K562 (cell line): ENCODE measurements around the gene PDLIM4. TPM values are rescaled to one million over a fixed set of nuclear protein-coding genes. Genes with fewer than 3 reads are reported as not detected.

ENCODE experiments used
- ATF7 ChIP-seq: fragments of 450-650 bp; IDR thresholded peaks from 2 replicates; pipeline ENCODE4 v1.7.1; 2014; ENCODE audit warnings: mild to moderate bottlenecking, moderate library complexity
- CLOCK ChIP-seq: fragments of 250-450 bp; sonication (Bioruptor Pico); IDR thresholded peaks from 2 replicates; pipeline ENCODE4 v1.4.0; 2020; ENCODE audit warnings: mild to moderate bottlenecking, moderate library complexity, borderline replicate concordance
- L3MBTL2 ChIP-seq: fragments of 450-650 bp; IDR thresholded peaks from 2 replicates; pipeline ENCODE4 v1.6.1; 2016; ENCODE audit warnings: mild to moderate bottlenecking, moderate library complexity
- MED1 ChIP-seq: sonication (generic); formaldehyde crosslinking; IDR thresholded peaks from 2 replicates; pipeline ENCODE4 v1.8.1; 2023; ENCODE audit warnings: missing genetic modification reagents, borderline replicate concordance
- NFATC3 ChIP-seq: fragments of 450-650 bp; IDR thresholded peaks from 2 replicates; pipeline ENCODE4 v1.6.1; 2017; ENCODE audit warnings: mild to moderate bottlenecking
- NR2C1 ChIP-seq, 2 experiments: fragments of 450-650 bp; IDR thresholded peaks; 2 replicates each; pipeline ENCODE4 v1.6.1; 2017; ENCODE audit warnings: mild to moderate bottlenecking in 2 of 2, antibody characterized with exemption in 1 of 2, inconsistent platforms in 1 of 2, missing compliant biosample characterization in 1 of 2, missing genetic modification characterization in 1 of 2
- NR4A1 ChIP-seq, 2 experiments: fragments of 250-450 bp in 1 of 2; fragments of 450-650 bp in 1 of 2; sonication (Bioruptor Pico) in 1 of 2; IDR thresholded peaks; 2 replicates each; pipeline versions ENCODE4 v1.4.0 to v1.6.1; 2016 to 2020; ENCODE audit warnings: mild to moderate bottlenecking in 2 of 2, missing compliant biosample characterization in 1 of 2, missing genetic modification characterization in 1 of 2, moderate library complexity in 1 of 2
- OTX1 ChIP-seq: fragments of 450-650 bp; formaldehyde crosslinking; IDR thresholded peaks from 2 replicates; pipeline ENCODE4 v1.4.0; 2022; ENCODE audit warnings: mild to moderate bottlenecking
- PML ChIP-seq: IDR thresholded peaks from 2 replicates; pipeline ENCODE4 v1.6.1; 2012; ENCODE audit warnings: low read length, inconsistent platforms
- SMARCA5 ChIP-seq: fragments of 450-650 bp; IDR thresholded peaks from 2 replicates; pipeline ENCODE4 v1.6.1; 2016
- SMARCC2 ChIP-seq: fragments of 450-650 bp; IDR thresholded peaks from 2 replicates; pipeline ENCODE4 v1.6.1; 2017; ENCODE audit warnings: antibody characterized with exemption, moderate library complexity, mild to moderate bottlenecking, low read depth
- SUPT5H ChIP-seq: fragments of 450-650 bp; IDR thresholded peaks from 2 replicates; pipeline ENCODE4 v1.6.1; 2016
- UBTF ChIP-seq, 2 experiments: IDR thresholded peaks; 2 replicates each; pipeline ENCODE4 v1.6.1; 2012; ENCODE audit warnings: improper control_type of control experiment in 2 of 2, low read depth in 2 of 2, low read length in 2 of 2, borderline replicate concordance in 1 of 2
- ZBTB7A ChIP-seq: IDR thresholded peaks from 2 replicates; pipeline ENCODE4 v1.6.1; 2011; ENCODE audit warnings: low read depth, mild to moderate bottlenecking, low read length, moderate library complexity, borderline replicate concordance; ENCODE audit not compliant: control insufficient read depth
- ZNF695 ChIP-seq: fragments of 450-650 bp; formaldehyde crosslinking; IDR thresholded peaks from 2 replicates; pipeline ENCODE4 v1.4.0; 2020; ENCODE audit warnings: mild to moderate bottlenecking, moderate library complexity
- polyA plus RNA-seq, 8 experiments: library from polyadenylated mRNA; depleted of rRNA in 4 of 8; stranded (reverse) in 5 of 8; unstranded in 3 of 8; fragments of >200 nt; fragmentation: Nextera tagmentation in 2 of 8; fragmentation: Illumina TruSeq in 1 of 8; extraction: Ambion mirVana in 2 of 8; extraction: Trizol in 1 of 8; gene quantifications; 2 replicates each; pipeline versions ENCODE4 v1.2.1 to v1.2.3, GENCODE V29; 2011 to 2014; ENCODE audit warnings: inconsistent platforms in 1 of 8, missing spikeins in 1 of 8
- total RNA-seq, 7 experiments: library from RNA; depleted of rRNA in 6 of 7; stranded (reverse); fragments of >200 nt in 6 of 7; fragmentation: Illumina TruSeq in 2 of 7; extraction: Trizol in 2 of 7; gene quantifications; 2 replicates each; pipeline versions ENCODE4 v1.2.1 to v1.2.3, GENCODE V29; 2011 to 2021; ENCODE audit warnings: low replicate concordance in 1 of 7
- TF ChIP-seq, protein P1 (sequence below): sonication (generic); formaldehyde crosslinking; IDR thresholded peaks from 2 replicates; pipeline ENCODE4 v1.9.0; 2022; ENCODE audit warnings: mild to moderate bottlenecking, missing genetic modification reagents

PDLIM4 gene
- total and polyA plus RNA-seq, 9 of the 15 experiments (the other 6 are each of a cell fraction or from before 2014, with no cell fraction given) = 0.28 to 32.8 (median 13.1) TPM

DNA sequence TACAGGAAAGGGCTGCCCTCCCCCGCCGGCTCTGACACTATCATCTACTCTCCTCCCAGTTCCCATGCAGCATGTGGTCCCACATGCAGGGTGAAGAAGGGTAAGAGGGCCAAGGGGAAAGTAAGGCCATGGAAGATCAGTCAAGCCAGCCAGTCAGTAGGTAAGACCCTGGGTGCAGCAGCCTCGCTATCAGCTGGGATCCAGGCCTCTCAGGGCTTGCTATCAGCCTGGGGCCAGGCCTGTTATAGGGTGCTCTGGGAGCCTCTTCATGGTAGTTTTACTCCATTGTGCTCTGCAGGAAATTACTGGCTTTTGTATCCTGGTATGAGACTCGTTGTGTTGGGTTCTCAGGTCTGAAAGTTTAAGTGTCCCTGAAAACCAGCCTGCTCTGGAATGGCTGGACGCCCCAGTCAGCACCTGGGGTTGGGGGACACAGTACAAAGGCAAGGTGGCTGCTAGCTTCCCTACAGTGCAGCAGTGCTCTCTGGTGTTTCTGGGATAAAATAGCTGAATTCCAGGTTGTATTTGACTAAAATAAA lies 58.1 kb downstream of the PDLIM4 start (continued):
- TF ChIP-seq CLOCK (CRISPR knock-in tag) (no peak), SUPT5H (no peak), MED1 (CRISPR knock-in tag) (no peak), SMARCC2 (peak; percentile 72; the same call in 1 of the 2 replicates), L3MBTL2 (peak; percentile 68), ZBTB7A (peak; percentile 69; the same call in 1 of the 2 replicates), NR4A1 (CRISPR knock-in tag; IDR thresholded peaks at IDR 0.05) (no peak), NR4A1 (tag; IDR thresholded peaks at IDR 0.05) (peak; percentile 88; the same call in 1 of the 2 replicates), SMARCA5 (no peak), ATF7 (peak; percentile 28; the same call in 1 of the 2 replicates), UBTF (IDR thresholded peaks at IDR 0.05; ENCODE audit: borderline replicate concordance in 1 of 2, low read depth in 2 of 2, low read length in 2 of 2) (peak; percentile 60 to 96; a peak in 3 of 4 replicates), OTX1 (CRISPR knock-in tag) (no peak), ZNF695 (CRISPR knock-in tag) (no peak), NR2C1 (IDR thresholded peaks at IDR 0.05) (peak; percentile 40; the same call in 1 of the 2 replicates), NR2C1 (tag; IDR thresholded peaks at IDR 0.05) (no peak), NFATC3 (no peak), PML (peak; percentile 82)
- TF ChIP-seq, protein P1, sequence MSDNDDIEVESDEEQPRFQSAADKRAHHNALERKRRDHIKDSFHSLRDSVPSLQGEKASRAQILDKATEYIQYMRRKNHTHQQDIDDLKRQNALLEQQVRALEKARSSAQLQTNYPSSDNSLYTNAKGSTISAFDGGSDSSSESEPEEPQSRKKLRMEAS (CRISPR knock-in tag) = peak; percentile 49; the same call in 1 of the 2 replicates
